ENCODE results near the gene P2RY14.

The P2RY14 gene

GRCh38 chr3:151278230-151278629 is at the start of gene P2RY14:
P2RY14 (minus strand) TSS chr3:151278542; CDS start chr3:151214316, 64,226 bp downstream.
- no peak for DNase-seq

- peak; percentile 56 for DNase-seq
These were observed 49.3 kb upstream of the P2RY14 start for GRCh38 chr3:151327571-151328198.

GRCh38 chr3:151322511-151322910 is 44.2 kb upstream of the P2RY14 start:
- no peak for DNase-seq

- DNase-seq: no peak
These were observed 43.2 kb upstream of the P2RY14 start for GRCh38 chr3:151321526-151321925.

- no peak for DNase-seq
These were observed 41.8 kb upstream of the P2RY14 start for GRCh38 chr3:151320131-151320530.

- DNase-seq: no peak
These were observed 41.3 kb upstream of the P2RY14 start for GRCh38 chr3:151319628-151320027.

- no peak for DNase-seq
These were observed 40.6 kb upstream of the P2RY14 start for GRCh38 chr3:151318991-151319390.

- no peak for DNase-seq
These were observed 40.0 kb upstream of the P2RY14 start for GRCh38 chr3:151318313-151318712.

- no peak for DNase-seq
These were observed 38.1 kb upstream of the P2RY14 start, which contains the start of gene GPR87 for GRCh38 chr3:151316267-151316991. GPR87 (minus strand) TSS chr3:151316820; CDS start chr3:151300100, 16,720 bp downstream.

GRCh38 chr3:151315846-151316245 is 37.5 kb upstream of the P2RY14 start:
- DNase-seq: no peak

GRCh38 chr3:151315136-151315535 is 36.8 kb upstream of the P2RY14 start:
- DNase-seq: no peak

- DNase-seq: no peak
These were observed 36.3 kb upstream of the P2RY14 start for GRCh38 chr3:151314593-151314992.

- no peak for DNase-seq
These were observed 35.8 kb upstream of the P2RY14 start for GRCh38 chr3:151314137-151314536.

- DNase-seq: no peak
These were observed 34.6 kb upstream of the P2RY14 start for GRCh38 chr3:151312972-151313371.

- no peak for DNase-seq
These were observed 31.2 kb upstream of the P2RY14 start for GRCh38 chr3:151309566-151309965.

- DNase-seq: no peak
These were observed 29.5 kb upstream of the P2RY14 start for GRCh38 chr3:151307583-151308488.

- no peak for DNase-seq
These were observed 28.8 kb upstream of the P2RY14 start for GRCh38 chr3:151307131-151307530.

GRCh38 chr3:151306168-151306810 is 27.9 kb upstream of the P2RY14 start:
- no peak for DNase-seq

- DNase-seq: no peak
These were observed 27.4 kb upstream of the P2RY14 start for GRCh38 chr3:151305775-151306151.

- no peak for DNase-seq
These were observed 26.9 kb upstream of the P2RY14 start for GRCh38 chr3:151305060-151305774.

GRCh38 chr3:151303751-151304150 is 25.4 kb upstream of the P2RY14 start:
- DNase-seq: no peak

- DNase-seq: no peak
These were observed 23.4 kb upstream of the P2RY14 start for GRCh38 chr3:151301787-151302186.
